NB4 (cell line): ENCODE measurements around the gene FARP1.

Experiments
- POLR2A ChIP-seq: IDR thresholded peaks from 2 replicates; pipeline ENCODE4 v1.6.1; 2011; ENCODE audit warnings: mild to moderate bottlenecking; ENCODE audit not compliant: insufficient read length; ENCODE audit errors: extremely low read depth
- TF ChIP-seq, protein P1 (sequence below): IDR thresholded peaks from one replicate; pipeline ENCODE4 v1.5.1; 2012; ENCODE audit warnings: low read depth, low read length
- TF ChIP-seq, protein P2 (sequence below): IDR thresholded peaks from 2 replicates; pipeline ENCODE4 v1.6.1; 2011; ENCODE audit warnings: low read depth, low read length

DNA sequence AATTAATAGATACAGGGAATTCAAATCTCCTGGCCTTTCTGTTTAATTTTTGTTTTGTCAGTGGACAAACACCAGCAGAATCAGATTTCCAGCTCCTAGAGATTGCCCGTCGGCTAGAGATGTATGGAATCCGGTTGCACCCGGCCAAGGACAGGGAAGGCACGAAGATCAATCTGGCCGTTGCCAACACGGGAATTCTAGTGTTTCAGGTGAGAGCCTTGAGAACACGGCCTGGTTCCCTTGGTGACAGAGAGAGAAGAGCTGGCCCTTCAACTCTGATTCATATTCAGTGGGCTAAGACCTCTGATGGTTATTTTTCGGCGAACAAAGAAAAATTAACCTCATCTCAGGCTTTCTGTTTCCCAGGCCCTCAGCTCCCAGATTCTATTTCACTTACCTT is 242.7 kb downstream of the FARP1 start:
- TF ChIP-seq, protein P1, sequence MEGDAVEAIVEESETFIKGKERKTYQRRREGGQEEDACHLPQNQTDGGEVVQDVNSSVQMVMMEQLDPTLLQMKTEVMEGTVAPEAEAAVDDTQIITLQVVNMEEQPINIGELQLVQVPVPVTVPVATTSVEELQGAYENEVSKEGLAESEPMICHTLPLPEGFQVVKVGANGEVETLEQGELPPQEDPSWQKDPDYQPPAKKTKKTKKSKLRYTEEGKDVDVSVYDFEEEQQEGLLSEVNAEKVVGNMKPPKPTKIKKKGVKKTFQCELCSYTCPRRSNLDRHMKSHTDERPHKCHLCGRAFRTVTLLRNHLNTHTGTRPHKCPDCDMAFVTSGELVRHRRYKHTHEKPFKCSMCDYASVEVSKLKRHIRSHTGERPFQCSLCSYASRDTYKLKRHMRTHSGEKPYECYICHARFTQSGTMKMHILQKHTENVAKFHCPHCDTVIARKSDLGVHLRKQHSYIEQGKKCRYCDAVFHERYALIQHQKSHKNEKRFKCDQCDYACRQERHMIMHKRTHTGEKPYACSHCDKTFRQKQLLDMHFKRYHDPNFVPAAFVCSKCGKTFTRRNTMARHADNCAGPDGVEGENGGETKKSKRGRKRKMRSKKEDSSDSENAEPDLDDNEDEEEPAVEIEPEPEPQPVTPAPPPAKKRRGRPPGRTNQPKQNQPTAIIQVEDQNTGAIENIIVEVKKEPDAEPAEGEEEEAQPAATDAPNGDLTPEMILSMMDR = no peak
- TF ChIP-seq POLR2A = no peak
- TF ChIP-seq, protein P2, sequence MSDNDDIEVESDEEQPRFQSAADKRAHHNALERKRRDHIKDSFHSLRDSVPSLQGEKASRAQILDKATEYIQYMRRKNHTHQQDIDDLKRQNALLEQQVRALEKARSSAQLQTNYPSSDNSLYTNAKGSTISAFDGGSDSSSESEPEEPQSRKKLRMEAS = no peak
